IMR-90 (cell line): ENCODE results near the gene WDR90. TPM values are rescaled to one million over a fixed set of nuclear protein-coding genes. Genes with fewer than 3 reads are reported as not detected.

Source experiments
- ATAC-seq: fragments of 200-7000 bp; cut with Tn5 transposase; 2 replicates; pipeline ENCODE4 v1.9.1; 2020; ENCODE audit warnings: low read depth, mild to moderate bottlenecking, moderate library complexity
- BruUV-seq: library from RNA; stranded (reverse); fragments of 400-500 nt; replicated peaks from 2 replicates; lab custom pipeline; 2021; lab: Mats Ljungman, UMichigan
- CTCF ChIA-PET: fragments of 300-600 bp; formaldehyde crosslinking; extraction: SDS; loops from one replicate; lab custom pipeline; 2021; ENCODE audit warnings: antibody characterized with exemption; lab: Yijun Ruan, JAX
- POLR2A ChIA-PET: fragments of 300-600 bp; sonication (Branson Sonifier 250); formaldehyde crosslinking; loops from one replicate; lab custom pipeline; 2022; ENCODE audit warnings: antibody characterized with exemption; ENCODE audit not compliant: unreplicated experiment; lab: Charles Lee
- DNase-seq: peaks from one replicate; pipeline ENCODE4 v3.0.0; 2013
- H2AFZ ChIP-seq: replicated peaks from 2 replicates; pipeline ENCODE3; 2013; ENCODE audit warnings: low read length, mild to moderate bottlenecking; ENCODE audit not compliant: poor library complexity
- H2AK5ac ChIP-seq: 2 replicates; pipeline ENCODE4 v1.6.1; 2013; ENCODE audit warnings: low read depth, low read length, inconsistent platforms
- H2AK9ac ChIP-seq: replicated peaks from 2 replicates; pipeline ENCODE3; 2013; ENCODE audit warnings: mild to moderate bottlenecking, low read depth, low read length, moderate library complexity; ENCODE audit not compliant: poor library complexity
- H2BK120ac ChIP-seq: 2 replicates; pipeline ENCODE4 v1.6.1; 2013; ENCODE audit warnings: low read depth, low read length, inconsistent platforms
- H2BK15ac ChIP-seq: 3 replicates; pipeline ENCODE4 v1.6.1; 2013; ENCODE audit warnings: low read depth, low read length, inconsistent platforms
- H2BK20ac ChIP-seq: 2 replicates; pipeline ENCODE4 v1.6.1; 2013; ENCODE audit warnings: low read depth, mild to moderate bottlenecking, inconsistent platforms, low read length, moderate library complexity
- H2BK5ac ChIP-seq: 2 replicates; pipeline ENCODE4 v1.6.1; 2013; ENCODE audit warnings: mild to moderate bottlenecking, low read depth, low read length, inconsistent platforms; ENCODE audit not compliant: poor library complexity, severe bottlenecking
- H3K14ac ChIP-seq: replicated peaks from 2 replicates; pipeline ENCODE4 v1.6.1; 2013; ENCODE audit warnings: low read depth, low read length, inconsistent platforms
- H3K18ac ChIP-seq: 2 replicates; pipeline ENCODE4 v1.6.1; 2013; ENCODE audit warnings: low read depth, low read length, control low read depth
- H3K23ac ChIP-seq: 2 replicates; pipeline ENCODE4 v1.6.1; 2013; ENCODE audit warnings: low read depth, low read length, inconsistent platforms
- H3K27ac ChIP-seq: 2 replicates; pipeline ENCODE4 v1.5.1; 2013; ENCODE audit warnings: mild to moderate bottlenecking, control low read depth, low read length; ENCODE audit not compliant: insufficient read depth
- H3K27me3 ChIP-seq: 2 replicates; pipeline ENCODE4 v1.6.1; 2013; ENCODE audit warnings: low read length; ENCODE audit not compliant: control insufficient read depth, insufficient read depth
- H3K36me3 ChIP-seq: 2 replicates; pipeline ENCODE4 v1.6.1; 2013; ENCODE audit warnings: low read length, mixed read lengths; ENCODE audit not compliant: control insufficient read depth, insufficient read depth
- H3K4ac ChIP-seq: 2 replicates; pipeline ENCODE4 v1.6.1; 2013; ENCODE audit warnings: low read depth, low read length, inconsistent platforms
- H3K4me1 ChIP-seq: 2 replicates; pipeline ENCODE4 v1.6.1; 2013; ENCODE audit warnings: low read length, mixed read lengths; ENCODE audit not compliant: control insufficient read depth, insufficient read depth
- H3K4me2 ChIP-seq: 2 replicates; pipeline ENCODE4 v1.6.1; 2013; ENCODE audit warnings: low read depth, mild to moderate bottlenecking, control low read depth, low read length, moderate library complexity
- H3K4me3 ChIP-seq: 2 replicates; pipeline ENCODE4 v1.5.1; 2013; ENCODE audit warnings: low read depth, mild to moderate bottlenecking, control low read depth, low read length, moderate library complexity; ENCODE audit not compliant: insufficient read depth
- H3K56ac ChIP-seq: 2 replicates; pipeline ENCODE4 v1.6.1; 2013; ENCODE audit warnings: low read length, inconsistent platforms; ENCODE audit not compliant: insufficient read depth; ENCODE audit errors: extremely low read depth
- H3K79me1 ChIP-seq, 2 experiments: 2 replicates each; pipeline ENCODE4 v1.6.1; 2013; ENCODE audit warnings: low read length in 2 of 2, inconsistent platforms in 1 of 2, low read depth in 1 of 2
- H3K9ac ChIP-seq: 2 replicates; pipeline ENCODE4 v1.6.1; 2013; ENCODE audit warnings: low read depth, low read length, control low read depth
- H3K9me1 ChIP-seq: 2 replicates; pipeline ENCODE4 v1.6.1; 2013; ENCODE audit warnings: low read length, inconsistent platforms; ENCODE audit not compliant: insufficient read depth
- H3K9me3 ChIP-seq: 2 replicates; pipeline ENCODE4 v1.6.1; 2013; ENCODE audit warnings: low read length; ENCODE audit not compliant: control insufficient read depth, insufficient read depth
- H4K20me1 ChIP-seq: 2 replicates; pipeline ENCODE4 v1.6.1; 2013; ENCODE audit warnings: low read length, inconsistent platforms; ENCODE audit not compliant: insufficient read depth
- H4K5ac ChIP-seq: 2 replicates; pipeline ENCODE4 v1.6.1; 2013; ENCODE audit warnings: mild to moderate bottlenecking, low read depth, low read length, control low read depth
- H4K8ac ChIP-seq, 2 experiments: 2 replicates each; pipeline ENCODE4 v1.6.1; 2013; ENCODE audit warnings: low read depth in 2 of 2, low read length in 2 of 2, control low read depth in 1 of 2, inconsistent platforms in 1 of 2
- H4K91ac ChIP-seq: 2 replicates; pipeline ENCODE4 v1.6.1; 2013; ENCODE audit warnings: low read depth, low read length, inconsistent platforms; ENCODE audit not compliant: insufficient read depth
- FOS ChIP-seq: fragments of 150-350 bp; IDR thresholded peaks from 2 replicates; pipeline ENCODE4 v1.6.1; 2016; ENCODE audit warnings: low read depth, low read length
- MXI1 ChIP-seq: IDR thresholded peaks from 2 replicates; pipeline ENCODE4 v1.6.1; 2012; ENCODE audit warnings: low read depth, mild to moderate bottlenecking, low read length, moderate library complexity, borderline replicate concordance
- RFX5 ChIP-seq: IDR thresholded peaks from 2 replicates; pipeline ENCODE4 v1.8.0; 2012; ENCODE audit warnings: low read depth, mild to moderate bottlenecking, low read length, moderate library complexity
- WGBS, 2 experiments: methylation state at CpG; one replicate each; pipeline versions ENCODE4 v1.1.5 to v1.1.7; 2013; ENCODE audit warnings: missing lambda C conversion rate in 2 of 2; ENCODE audit not compliant: insufficient read length in 1 of 2; ENCODE audit errors: extremely low coverage in 2 of 2; 5-methylcytosine and 5-hydroxymethylcytosine counted together
- dilution Hi-C: fragments of 300-500 bp; cut with HindIII; formaldehyde crosslinking; loops from one replicate; pipeline ENCODE4 v1.14.3; 2018; ENCODE audit warnings: low sequenced_read_pairs; ENCODE audit not compliant: unreplicated experiment
- in situ Hi-C: fragments of 300-500 bp; cut with MboI; formaldehyde crosslinking; loops from 3 replicates; pipeline ENCODE4 v1.14.3; 2019; ENCODE audit warnings: low sequenced_read_pairs, inconsistent platforms, mixed read lengths
- intact Hi-C: fragments of 100-400 bp; cut with micrococcal nuclease; formaldehyde crosslinking; loops from 2 replicates; pipeline ENCODE4 v1.10.0; 2022
- polyA plus RNA-seq, 3 experiments: library from polyadenylated mRNA; depleted of rRNA; stranded (reverse); fragments of >200 nt; gene quantifications; 2 replicates each; pipeline ENCODE4 v1.2.3, GENCODE V29; 2012; ENCODE audit warnings: low replicate concordance in 1 of 3
- total RNA-seq: library from RNA; depleted of rRNA; stranded (reverse); fragments of >200 nt; gene quantifications from 2 replicates; pipeline ENCODE4 v1.2.3, GENCODE V29; 2012
- TF ChIP-seq, protein P1 (sequence below): fragments of 150-350 bp; IDR thresholded peaks from 2 replicates; pipeline ENCODE4 v1.6.1; 2017; ENCODE audit warnings: mild to moderate bottlenecking, antibody characterized with exemption, low read length, low read depth

The WDR90 gene
- total and polyA plus RNA-seq, 2 of the 4 experiments (the other 2 are of a cell fraction) = 1.4 to 18.7 TPM

DNA sequence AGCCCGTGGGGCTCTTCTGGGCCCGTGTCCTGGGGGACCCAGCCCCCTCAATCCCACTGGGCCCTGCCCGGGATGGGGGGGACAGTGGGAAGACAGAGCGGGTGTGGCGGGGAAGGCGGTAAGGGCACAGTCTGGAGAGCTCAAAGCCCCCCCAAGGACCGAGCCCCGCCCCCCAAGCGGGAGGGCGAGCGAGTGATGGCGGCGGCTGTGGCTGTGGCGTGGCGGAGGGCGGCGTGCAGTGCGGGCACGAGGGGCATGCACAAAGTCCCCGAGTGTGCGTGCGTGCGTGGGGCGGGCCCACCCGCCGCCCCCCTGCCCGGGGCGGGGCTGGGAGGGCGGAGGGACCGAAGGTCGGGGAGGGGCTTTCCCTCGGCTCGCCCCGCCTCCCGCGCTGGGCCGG is 44.6 kb downstream of the WDR90 start:
- no peak overlapping the region for H2AFZ ChIP-seq
- no peak overlapping the region for H3K18ac ChIP-seq
- no peaks in the 10 kb centered on the region for H3K36me3 ChIP-seq
- TF ChIP-seq FOS (no peak), MXI1 (no peak), RFX5 (no peak)
- TF ChIP-seq, protein P1, sequence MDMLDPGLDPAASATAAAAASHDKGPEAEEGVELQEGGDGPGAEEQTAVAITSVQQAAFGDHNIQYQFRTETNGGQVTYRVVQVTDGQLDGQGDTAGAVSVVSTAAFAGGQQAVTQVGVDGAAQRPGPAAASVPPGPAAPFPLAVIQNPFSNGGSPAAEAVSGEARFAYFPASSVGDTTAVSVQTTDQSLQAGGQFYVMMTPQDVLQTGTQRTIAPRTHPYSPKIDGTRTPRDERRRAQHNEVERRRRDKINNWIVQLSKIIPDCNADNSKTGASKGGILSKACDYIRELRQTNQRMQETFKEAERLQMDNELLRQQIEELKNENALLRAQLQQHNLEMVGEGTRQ = no peak
- POLR2A ChIA-PET = no interaction called here
- WGBS, 2 experiments = 2% methylated on average over 10 of the region's 37 CpGs; no CpG with 5 or more reads in 1 of the 2 experiments
- H3K56ac ChIP-seq = no peak overlapping the region
- in situ Hi-C loops = no loop called here
- H3K79me1 ChIP-seq = peaks cover 9 to 12% of the 10 kb centered on the region in 2 experiments; a peak in 3 of 4 replicates
- DNase-seq = no peak
- intact Hi-C loops = no loop called here
- no peak overlapping the region for H2AK5ac ChIP-seq
- no peak overlapping the region for H4K8ac ChIP-seq
- no peak overlapping the region for H3K4me2 ChIP-seq
- no peak overlapping the region for H2BK20ac ChIP-seq
- no peak overlapping the region for H3K14ac ChIP-seq
- H2AK9ac ChIP-seq = no peak overlapping the region
- H3K9me1 ChIP-seq = peaks cover 11% of the 10 kb centered on the region
- H4K91ac ChIP-seq = no peak overlapping the region
- no peak overlapping the region for H2BK15ac ChIP-seq
- no TSS peak for BruUV-seq
- no peak overlapping the region for H2BK120ac ChIP-seq
- H3K27ac ChIP-seq = no peak overlapping the region
- H3K4me3 ChIP-seq = no peak overlapping the region
- H4K5ac ChIP-seq = no peak overlapping the region
- H2BK5ac ChIP-seq = no peak overlapping the region
- dilution Hi-C loops = no loop called here
- H4K20me1 ChIP-seq = peaks cover 4% of the 10 kb centered on the region; the same call in 1 of the 2 replicates
- peaks cover 12% of the 10 kb centered on the region for H3K4me1 ChIP-seq
- CTCF ChIA-PET = no interaction called here
- H3K9ac ChIP-seq = no peak overlapping the region
- ATAC-seq = no peak
- H3K23ac ChIP-seq = no peak overlapping the region
- no peak overlapping the region for H3K4ac ChIP-seq
- peaks cover 48% of the 10 kb centered on the region for H3K27me3 ChIP-seq
- H3K9me3 ChIP-seq = no peaks in the 10 kb centered on the region; the same call in 1 of the 2 replicates
